ENCODE data around the gene SPRR2D. TPM values are rescaled to one million over a fixed set of nuclear protein-coding genes. Genes with fewer than 3 reads are reported as not detected.
"Not testable (repeated sequence)": the region's sequence is repeated elsewhere in the genome, so short reads cannot be mapped to it uniquely, and the experiment has no call there.

The SPRR2D gene
- total RNA-seq, 2 experiments from 2014 or later, result not detected

GRCh38 chr1:153032677-153033308 is 8.1 kb downstream of the SPRR2D start:
- CTCF ChIA-PET, result interaction anchor here (0.8 to 1.4 kb wide), 2 partner anchors 26 to 71 kb away, joined by 3 read pairs; no protein-coding TSS in a partner anchor
- Mint-ChIP-seq H3K9me3 (no peaks in the 10 kb centered on the region), H3K4me3 (no peak overlapping the region), H3K27me3 (peaks cover 1% of the 10 kb centered on the region), H3K27ac (no peak overlapping the region), H3K36me3 (ENCODE audit: low read depth) (no peaks in the 10 kb centered on the region), H3K4me1 (no peaks in the 10 kb centered on the region)
- POLR2A ChIA-PET, result no interaction called here
- DNase-seq, result no peak

- no peak for DNase-seq
- Mint-ChIP-seq H3K9me3 (no peaks in the 10 kb centered on the region), H3K36me3 (ENCODE audit: low read depth) (no peaks in the 10 kb centered on the region), H3K4me1 (no peaks in the 10 kb centered on the region), H3K27me3 (no peaks in the 10 kb centered on the region), H3K4me3 (no peak overlapping the region), H3K27ac (no peak overlapping the region)
- CTCF ChIA-PET, result interaction anchor here (1.4 kb wide), 1 partner anchor 70 kb away, joined by 3 read pairs; no protein-coding TSS in a partner anchor
- POLR2A ChIA-PET, result no interaction called here
Measured at GRCh38 chr1:153032073-153032472, 8.8 kb downstream of the SPRR2D start.

GRCh38 chr1:153030895-153031294 is 10.0 kb downstream of the SPRR2D start, which contains the start of gene SPRR1B:
TSS of gene SPRR1B (plus strand) at chr1:153031203. CDS start at chr1:153032346, 1,143 bp downstream.
- no peaks in the 10 kb centered on the region for H3K9me3 Mint-ChIP-seq
- no peaks in the 10 kb centered on the region for H3K4me1 Mint-ChIP-seq
- peaks cover 1% of the 10 kb centered on the region for H3K27me3 Mint-ChIP-seq
- H3K36me3 Mint-ChIP-seq (ENCODE audit: low read depth), result no peaks in the 10 kb centered on the region
- CTCF ChIA-PET, result no interaction called here
- no peak within 1 kb of the TSS for H3K4me3 Mint-ChIP-seq
- no peak within 1 kb of the TSS for H3K27ac Mint-ChIP-seq
- POLR2A ChIA-PET, result no interaction called here
- no peak for DNase-seq

- CTCF ChIA-PET, result interaction anchor here (1.1 kb wide), 1 partner anchor 260 kb away, joined by 5 read pairs; no protein-coding TSS in a partner anchor
- Mint-ChIP-seq H3K27me3 (peaks cover 4% of the 10 kb centered on the region), H3K9me3 (no peaks in the 10 kb centered on the region), H3K4me1 (no peaks in the 10 kb centered on the region), H3K36me3 (ENCODE audit: low read depth) (no peaks in the 10 kb centered on the region), H3K4me3 (no peak overlapping the region), H3K27ac (no peak overlapping the region)
- no peak for DNase-seq
- POLR2A ChIA-PET, result no interaction called here
Measured at GRCh38 chr1:153028766-153029165, 12.2 kb downstream of the SPRR2D start.

- H3K9me3 Mint-ChIP-seq, result no peaks in the 10 kb centered on the region
- no peaks in the 10 kb centered on the region for H3K4me1 Mint-ChIP-seq
- no peak overlapping the region for H3K4me3 Mint-ChIP-seq
- H3K27ac Mint-ChIP-seq, result no peak overlapping the region
- POLR2A ChIA-PET, result no interaction called here
- no peaks in the 10 kb centered on the region for H3K36me3 Mint-ChIP-seq (ENCODE audit: low read depth)
- peaks cover 6% of the 10 kb centered on the region for H3K27me3 Mint-ChIP-seq
- CTCF ChIA-PET, result no interaction called here
- DNase-seq, result no peak
Measured at GRCh38 chr1:153025797-153026196, 15.1 kb downstream of the SPRR2D start.

GRCh38 chr1:153024413-153024812 is 16.5 kb downstream of the SPRR2D start:
- no peak overlapping the region for H3K27ac Mint-ChIP-seq
- no peak for DNase-seq
- no peaks in the 10 kb centered on the region for H3K4me1 Mint-ChIP-seq
- ChIA-PET POLR2A (no interaction called here), CTCF (no interaction called here)
- no peaks in the 10 kb centered on the region for H3K36me3 Mint-ChIP-seq (ENCODE audit: low read depth)
- H3K27me3 Mint-ChIP-seq, result peaks cover 11% of the 10 kb centered on the region
- H3K9me3 Mint-ChIP-seq, result no peaks in the 10 kb centered on the region
- no peak overlapping the region for H3K4me3 Mint-ChIP-seq

- no peaks in the 10 kb centered on the region for H3K9me3 Mint-ChIP-seq
- H3K36me3 Mint-ChIP-seq (ENCODE audit: low read depth), result no peaks in the 10 kb centered on the region
- H3K27me3 Mint-ChIP-seq, result peaks cover 12% of the 10 kb centered on the region
- CTCF ChIA-PET, result no interaction called here
- no peaks in the 10 kb centered on the region for H3K4me1 Mint-ChIP-seq
- no peak overlapping the region for H3K27ac Mint-ChIP-seq
- no peak overlapping the region for H3K4me3 Mint-ChIP-seq
- no peak for DNase-seq
- POLR2A ChIA-PET, result no interaction called here
Measured at GRCh38 chr1:153023109-153023508, 17.8 kb downstream of the SPRR2D start.

- H3K36me3 Mint-ChIP-seq (ENCODE audit: low read depth); H3K9me3 Mint-ChIP-seq; H3K4me3 Mint-ChIP-seq; H3K4me1 Mint-ChIP-seq; CTCF ChIA-PET; H3K27ac Mint-ChIP-seq; DNase-seq; POLR2A ChIA-PET: not testable (repeated sequence)
- H3K27me3 Mint-ChIP-seq, result peaks cover 12% of the 10 kb centered on the region
Measured at GRCh38 chr1:153022340-153022739, 18.6 kb downstream of the SPRR2D start.

GRCh38 chr1:153021829-153022228 is 19.1 kb downstream of the SPRR2D start:
- H3K36me3 Mint-ChIP-seq (ENCODE audit: low read depth); H3K4me3 Mint-ChIP-seq; H3K4me1 Mint-ChIP-seq; H3K27ac Mint-ChIP-seq; CTCF ChIA-PET; DNase-seq; H3K9me3 Mint-ChIP-seq; POLR2A ChIA-PET: not testable (repeated sequence)
- peaks cover 12% of the 10 kb centered on the region for H3K27me3 Mint-ChIP-seq

GRCh38 chr1:153011235-153011758 is 29.6 kb downstream of the SPRR2D start:
- H3K36me3 Mint-ChIP-seq (ENCODE audit: low read depth); H3K27me3 Mint-ChIP-seq; CTCF ChIA-PET; H3K27ac Mint-ChIP-seq; DNase-seq; H3K9me3 Mint-ChIP-seq; POLR2A ChIA-PET; H3K4me3 Mint-ChIP-seq; H3K4me1 Mint-ChIP-seq: not testable (repeated sequence)

- Mint-ChIP-seq H3K36me3 (ENCODE audit: low read depth) (no peaks in the 10 kb centered on the region), H3K4me3 (no peak within 1 kb of the TSS), H3K4me1 (no peaks in the 10 kb centered on the region), H3K27ac (no peak within 1 kb of the TSS), H3K27me3 (peaks cover 5% of the 10 kb centered on the region), H3K9me3 (no peaks in the 10 kb centered on the region)
- ChIA-PET CTCF (no interaction called here), POLR2A (no interaction called here)
- no peak for DNase-seq
Measured at GRCh38 chr1:153001382-153001781, 39.5 kb downstream of the SPRR2D start, which contains the start of gene SPRR3. TSS of gene SPRR3 (plus strand) at chr1:153001749. CDS start at chr1:153003021, 1,272 bp downstream.

- Mint-ChIP-seq H3K27me3 (peaks cover 10% of the 10 kb centered on the region), H3K36me3 (ENCODE audit: low read depth) (no peaks in the 10 kb centered on the region), H3K27ac (no peak overlapping the region), H3K9me3 (no peaks in the 10 kb centered on the region), H3K4me3 (no peak overlapping the region), H3K4me1 (no peaks in the 10 kb centered on the region)
- ChIA-PET POLR2A (no interaction called here), CTCF (interaction anchor here (0.7 kb wide), 1 partner anchor 58 kb away, joined by 3 read pairs; no protein-coding TSS in a partner anchor)
- DNase-seq, result no peak
Measured at GRCh38 chr1:153000294-153000693, 40.6 kb downstream of the SPRR2D start.

- Mint-ChIP-seq H3K4me1 (no peaks in the 10 kb centered on the region), H3K27me3 (peaks cover 12% of the 10 kb centered on the region), H3K36me3 (ENCODE audit: low read depth) (no peaks in the 10 kb centered on the region), H3K27ac (no peak overlapping the region), H3K9me3 (no peaks in the 10 kb centered on the region), H3K4me3 (no peak overlapping the region)
- POLR2A ChIA-PET, result no interaction called here
- CTCF ChIA-PET, result no interaction called here
- no peak for DNase-seq
Measured at GRCh38 chr1:152999818-153000217, 41.1 kb downstream of the SPRR2D start.

GRCh38 chr1:152998476-152998875 is 42.4 kb downstream of the SPRR2D start:
- no peak for DNase-seq
- no peaks in the 10 kb centered on the region for H3K4me1 Mint-ChIP-seq
- H3K27ac Mint-ChIP-seq, result no peak overlapping the region
- CTCF ChIA-PET, result no interaction called here
- no peaks in the 10 kb centered on the region for H3K9me3 Mint-ChIP-seq
- H3K36me3 Mint-ChIP-seq (ENCODE audit: low read depth), result no peaks in the 10 kb centered on the region
- peaks cover 15% of the 10 kb centered on the region for H3K27me3 Mint-ChIP-seq
- no peak overlapping the region for H3K4me3 Mint-ChIP-seq
- POLR2A ChIA-PET, result no interaction called here

Measured in activated CD4-positive, alpha-beta memory T cell treated with anti-CD3 and anti-CD28 coated beads, Interleukin-2, amount 10 ng/mL, durations not matched to agents 7 days and 5 days (primary cell).